IPS DF 19.7 (cell line): ENCODE results near the gene C2CD2.

ENCODE experiments used
- DNase-seq: peaks from one replicate; pipeline ENCODE4 v3.0.0-alpha.2; 2013; ENCODE audit warnings: low read depth, low spot score

The C2CD2 gene

DNA sequence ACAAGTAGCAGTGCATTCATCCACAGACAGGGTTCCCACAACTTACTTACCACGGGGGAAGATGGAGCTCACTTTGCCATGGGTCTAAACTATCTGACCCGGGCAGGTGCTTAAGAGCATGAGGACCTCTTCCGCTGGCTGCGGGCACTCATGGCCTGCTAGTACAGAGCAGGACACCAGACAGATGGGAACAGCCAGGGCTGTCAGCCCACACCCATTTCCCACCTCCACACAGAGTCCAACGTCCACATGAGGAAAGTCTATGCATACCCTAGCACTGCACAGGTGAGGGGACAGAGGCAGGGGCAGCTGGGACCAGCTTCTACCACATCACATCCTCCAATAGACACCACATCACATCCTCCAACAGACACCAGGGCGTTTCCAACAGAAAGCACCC is 38.9 kb downstream of the C2CD2 start:
- DNase-seq: no peak

DNA sequence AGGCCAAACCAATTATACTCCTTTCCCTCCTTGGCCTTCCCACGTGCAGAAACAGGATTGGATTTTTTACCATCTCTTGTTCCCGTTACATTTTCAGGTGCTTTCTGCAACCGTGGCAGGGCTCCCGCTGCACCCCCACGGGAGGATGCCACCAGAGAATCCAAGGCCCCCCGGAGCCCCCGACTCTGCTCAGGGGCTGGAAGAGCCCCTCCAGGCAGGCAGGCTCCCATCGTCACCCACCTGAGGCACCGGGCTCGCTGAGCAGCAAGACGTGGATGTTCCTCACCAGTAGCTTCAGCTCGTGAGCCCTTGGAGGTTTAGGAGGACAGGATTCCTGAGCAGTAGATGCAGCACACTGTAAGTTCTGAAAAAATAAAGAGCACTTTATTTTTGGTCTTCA is 39.5 kb downstream of the C2CD2 start:
- no peak for DNase-seq

GRCh38 chr21:41913230-41913629 is 40.6 kb downstream of the C2CD2 start:
- no peak for DNase-seq

GRCh38 chr21:41908829-41909228 is 45.0 kb downstream of the C2CD2 start:
- no peak for DNase-seq

- DNase-seq: no peak
Measured at GRCh38 chr21:41907496-41908258, 46.1 kb downstream of the C2CD2 start.

DNA sequence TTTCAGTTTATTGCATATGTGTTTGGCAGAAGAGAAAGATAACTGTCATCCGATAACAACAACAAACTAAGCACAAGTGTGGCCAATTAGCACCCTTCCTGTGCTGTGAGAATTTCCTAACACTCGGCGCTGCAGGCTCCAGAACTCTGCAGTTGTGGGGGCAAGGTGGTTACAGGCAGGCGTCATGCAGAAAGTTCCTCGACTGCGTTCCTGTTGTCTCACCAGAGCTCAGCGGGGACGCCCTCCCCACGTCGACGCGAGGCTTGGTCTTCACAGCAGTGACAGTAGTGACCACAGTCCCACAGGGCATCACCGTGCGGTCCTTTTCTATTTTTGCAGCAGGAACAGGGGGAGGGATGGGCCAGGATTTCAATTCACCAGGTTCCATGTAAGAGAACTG is 47.0 kb downstream of the C2CD2 start:
- no peak for DNase-seq

- DNase-seq: no peak
Measured at GRCh38 chr21:41903559-41904351, 50.1 kb downstream of the C2CD2 start.

GRCh38 chr21:41902946-41903345 is 50.9 kb downstream of the C2CD2 start:
- DNase-seq: no peak

DNA sequence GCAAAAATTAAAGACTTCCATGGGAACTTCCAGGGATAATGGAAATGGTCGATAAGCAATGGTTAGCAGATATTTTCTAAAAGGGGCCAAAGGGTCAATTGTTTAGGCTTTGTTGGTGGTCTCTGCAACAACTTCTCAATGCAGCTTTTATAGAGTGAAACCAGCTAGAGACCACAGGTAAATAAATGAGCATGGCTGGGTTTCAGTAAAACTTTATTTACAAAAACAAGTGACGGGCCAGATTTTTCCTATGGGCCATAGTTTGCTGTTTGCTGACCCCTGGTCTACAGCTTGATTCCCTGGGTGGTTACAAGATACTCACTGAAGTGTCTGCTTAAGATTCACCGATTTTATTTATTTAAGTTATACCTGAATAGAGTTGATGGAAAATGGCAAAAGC is 52.0 kb downstream of the C2CD2 start:
- DNase-seq: no peak

- no peak for DNase-seq
Measured at GRCh38 chr21:41901099-41901498, 52.7 kb downstream of the C2CD2 start.

DNA sequence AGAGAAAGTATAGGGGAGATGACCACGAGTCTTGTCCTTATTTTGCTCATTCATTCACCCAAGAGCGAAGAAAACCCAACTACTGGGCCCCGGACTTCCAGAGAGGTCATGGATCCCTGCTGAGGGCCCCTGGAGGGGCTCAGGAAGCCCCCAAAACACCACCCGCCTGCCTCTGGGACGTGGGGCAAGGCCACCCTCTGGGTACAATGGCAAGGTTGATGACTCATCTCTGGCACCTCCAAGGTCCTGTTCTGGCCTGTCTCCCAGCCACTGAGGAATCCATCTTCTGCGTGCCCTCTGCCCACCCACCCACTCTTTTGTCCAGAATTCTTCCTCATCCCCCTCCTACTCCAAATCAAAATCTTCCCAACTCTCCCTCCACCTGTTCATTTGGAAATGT is 53.4 kb downstream of the C2CD2 start:
- DNase-seq: no peak

- DNase-seq: no peak
Measured at GRCh38 chr21:41899426-41900202, 54.2 kb downstream of the C2CD2 start.

DNA sequence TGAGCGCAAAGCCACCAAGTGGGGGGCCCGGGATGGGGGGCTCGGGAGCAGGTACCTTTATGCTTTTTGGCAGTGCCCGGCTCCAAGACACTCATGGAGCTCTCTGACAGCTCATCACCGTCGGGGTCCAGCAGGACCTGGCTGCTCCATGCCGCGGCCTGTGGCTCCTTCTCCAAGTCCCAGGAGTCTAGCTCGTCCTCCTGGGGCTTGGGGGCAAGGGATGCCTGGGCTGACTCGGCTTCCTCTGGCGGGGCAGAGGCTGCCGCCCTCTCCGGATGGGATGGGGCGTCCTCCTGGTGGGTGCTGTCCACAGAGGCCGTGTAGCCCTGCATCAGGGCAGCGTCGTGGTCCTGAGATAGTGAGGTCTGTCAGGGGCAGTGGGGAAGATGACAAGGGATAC is 54.8 kb downstream of the C2CD2 start:
- DNase-seq: no peak

- no peak for DNase-seq
Measured at GRCh38 chr21:41897700-41898099, 56.1 kb downstream of the C2CD2 start.

- DNase-seq: no peak
Measured at GRCh38 chr21:41897047-41897669, 56.7 kb downstream of the C2CD2 start.

- DNase-seq: no peak
Measured at GRCh38 chr21:41895643-41896493, 58.0 kb downstream of the C2CD2 start.

- DNase-seq: no peak
Measured at GRCh38 chr21:41894922-41895557, 58.8 kb downstream of the C2CD2 start.

GRCh38 chr21:41894511-41894910 is 59.3 kb downstream of the C2CD2 start:
- DNase-seq: no peak

DNA sequence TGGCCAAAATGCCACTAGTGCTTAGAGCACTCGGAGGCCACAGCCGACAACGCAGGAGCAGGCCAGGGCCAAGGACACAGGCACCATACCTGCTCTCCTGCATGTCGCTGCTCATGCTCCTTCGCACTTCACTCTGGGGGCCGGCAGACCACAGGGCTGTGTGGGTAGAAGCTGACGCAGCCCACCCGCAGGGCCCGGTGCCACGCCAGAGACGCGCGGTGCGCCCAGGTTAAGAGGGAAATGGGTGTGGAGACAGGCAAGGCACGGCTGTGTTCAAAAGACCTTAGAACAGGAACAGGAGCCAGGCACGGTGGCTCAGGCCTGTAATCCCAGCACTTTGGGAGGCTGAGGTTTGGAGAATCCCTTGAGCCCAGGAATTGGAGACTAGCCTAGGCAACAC is 61.1 kb downstream of the C2CD2 start:
- no peak for DNase-seq

DNA sequence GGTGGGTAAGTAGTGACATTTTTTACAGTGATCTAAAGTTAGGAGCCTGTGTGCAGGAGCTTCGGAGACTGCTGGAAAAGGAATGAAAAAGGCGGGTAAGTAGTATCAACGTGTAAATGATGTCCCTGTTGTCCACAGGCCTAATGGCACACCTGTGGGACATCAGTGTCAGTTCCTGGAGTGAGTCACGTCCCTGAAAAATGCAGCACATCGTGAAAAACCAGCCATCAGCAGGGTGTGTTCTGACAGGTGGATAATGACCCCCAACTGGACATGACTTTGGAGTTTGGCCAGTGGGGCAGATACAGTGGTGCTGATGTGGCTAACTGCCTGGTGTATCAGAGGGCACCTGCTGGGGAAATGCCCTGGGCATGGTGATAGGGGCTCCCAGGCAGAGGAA is 62.7 kb downstream of the C2CD2 start:
- DNase-seq: no peak

GRCh38 chr21:41890355-41890754 is 63.5 kb downstream of the C2CD2 start:
- no peak for DNase-seq
